SKM-1 (cell line): ENCODE measurements around the gene TJP3.
"Not testable (repeated sequence)": the region's sequence is repeated elsewhere in the genome, so short reads cannot be mapped to it uniquely, and the experiment has no call there.

ENCODE experiments used
- DNase-seq: peaks from one replicate; lab custom pipeline; 2025; ENCODE audit not compliant: unreplicated experiment; lab: John Stamatoyannopoulos, UW

The TJP3 gene

DNA sequence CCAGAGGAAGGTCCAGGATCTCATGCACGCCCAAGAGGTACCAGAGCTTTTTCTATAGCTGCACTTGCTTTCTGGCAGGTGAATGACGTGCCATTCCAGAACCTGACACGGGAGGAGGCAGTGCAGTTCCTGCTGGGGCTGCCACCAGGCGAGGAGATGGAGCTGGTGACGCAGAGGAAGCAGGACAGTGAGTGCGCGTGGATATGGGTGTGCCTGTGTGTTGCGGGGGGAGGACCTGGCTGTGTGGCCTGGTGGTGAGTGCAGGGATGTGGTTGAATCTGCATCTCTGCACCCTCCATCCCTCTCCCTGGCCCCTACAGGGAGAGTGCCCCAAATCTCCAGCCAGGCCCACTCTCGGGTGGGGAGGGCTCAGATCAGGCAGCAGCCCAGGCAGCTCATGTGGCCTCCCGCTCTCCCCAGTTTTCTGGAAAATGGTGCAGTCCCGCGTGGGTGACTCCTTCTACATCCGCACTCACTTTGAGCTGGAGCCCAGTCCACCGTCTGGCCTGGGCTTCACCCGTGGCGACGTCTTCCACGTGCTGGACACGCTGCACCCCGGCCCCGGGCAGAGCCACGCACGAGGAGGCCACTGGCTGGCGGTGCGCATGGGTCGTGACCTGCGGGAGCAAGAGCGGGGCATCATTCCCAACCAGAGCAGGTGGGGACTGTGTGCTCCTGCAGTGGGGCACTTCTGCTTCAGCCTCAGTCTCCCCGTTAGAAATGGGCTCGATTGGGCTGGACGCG, 30.5 kb downstream of the TJP3 start:
- no peak for DNase-seq

DNA sequence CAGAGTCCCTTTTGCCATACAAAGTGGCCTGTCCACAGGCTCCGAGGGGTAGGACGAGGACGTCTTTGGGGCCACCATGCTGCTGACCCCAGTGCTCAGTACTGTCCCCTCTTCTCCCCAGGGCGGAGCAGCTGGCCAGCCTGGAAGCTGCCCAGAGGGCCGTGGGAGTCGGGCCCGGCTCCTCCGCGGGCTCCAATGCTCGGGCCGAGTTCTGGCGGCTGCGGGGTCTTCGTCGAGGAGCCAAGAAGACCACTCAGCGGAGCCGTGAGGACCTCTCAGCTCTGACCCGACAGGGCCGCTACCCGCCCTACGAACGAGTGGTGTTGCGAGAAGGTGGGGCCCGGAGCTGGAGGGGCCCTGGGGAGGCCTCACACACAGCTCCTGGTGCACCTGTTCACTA, 32.2 kb downstream of the TJP3 start:
- no peak for DNase-seq

DNA sequence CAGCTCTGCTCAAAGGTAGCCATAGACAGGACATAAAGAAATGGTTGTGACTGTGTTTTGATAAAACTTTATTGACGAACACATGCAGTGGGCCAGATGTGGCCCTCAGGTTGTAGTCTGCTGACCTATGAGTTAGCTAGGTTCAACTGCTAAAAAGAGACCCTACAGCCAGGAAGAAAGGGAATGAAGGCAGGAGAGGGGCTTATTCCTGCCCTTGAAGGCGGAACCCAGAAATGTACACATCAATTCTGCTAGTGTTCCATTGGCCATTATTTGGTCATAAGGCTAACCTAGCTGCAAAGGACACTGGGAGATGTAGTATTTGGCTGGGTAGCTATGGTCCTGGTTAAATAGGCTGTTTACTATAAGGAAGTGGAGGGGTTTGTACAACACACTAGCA, 35.3 kb downstream of the TJP3 start:
- peak; percentile 15 for DNase-seq

DNA sequence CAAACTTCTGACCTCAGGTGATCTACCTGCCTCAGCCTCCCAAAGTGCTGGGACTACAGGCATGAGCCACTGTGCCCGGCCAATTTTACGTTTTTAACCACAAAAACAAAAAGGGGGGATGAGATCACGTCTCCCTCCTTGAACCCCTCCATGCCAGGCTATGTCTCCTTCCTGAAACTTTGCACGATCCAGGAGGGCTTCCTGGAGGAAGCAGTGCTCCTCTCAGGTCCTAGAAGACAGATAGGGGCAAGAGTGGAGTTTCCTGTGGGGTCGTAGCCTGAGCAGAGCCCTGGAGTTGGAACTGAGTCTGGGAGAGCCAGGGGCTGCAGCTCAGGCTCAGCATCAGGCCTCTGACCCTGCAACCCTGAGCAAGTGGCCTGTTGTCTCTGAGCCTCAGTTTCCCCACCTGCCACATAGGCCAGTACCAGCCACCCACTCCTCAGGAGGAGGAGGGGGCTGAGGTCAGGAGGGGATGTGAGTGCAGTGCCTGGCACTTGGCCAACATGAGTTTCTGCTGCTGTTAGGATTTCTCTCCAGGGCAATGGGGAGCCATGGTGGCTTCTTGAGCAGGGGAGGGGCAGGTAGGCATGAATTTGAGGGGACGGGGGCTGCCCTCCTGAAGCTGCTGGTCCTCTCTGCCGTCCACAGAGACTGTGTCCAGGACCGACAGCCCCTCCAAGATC, 37.3 kb downstream of the TJP3 start:
- no peak for DNase-seq

DNA sequence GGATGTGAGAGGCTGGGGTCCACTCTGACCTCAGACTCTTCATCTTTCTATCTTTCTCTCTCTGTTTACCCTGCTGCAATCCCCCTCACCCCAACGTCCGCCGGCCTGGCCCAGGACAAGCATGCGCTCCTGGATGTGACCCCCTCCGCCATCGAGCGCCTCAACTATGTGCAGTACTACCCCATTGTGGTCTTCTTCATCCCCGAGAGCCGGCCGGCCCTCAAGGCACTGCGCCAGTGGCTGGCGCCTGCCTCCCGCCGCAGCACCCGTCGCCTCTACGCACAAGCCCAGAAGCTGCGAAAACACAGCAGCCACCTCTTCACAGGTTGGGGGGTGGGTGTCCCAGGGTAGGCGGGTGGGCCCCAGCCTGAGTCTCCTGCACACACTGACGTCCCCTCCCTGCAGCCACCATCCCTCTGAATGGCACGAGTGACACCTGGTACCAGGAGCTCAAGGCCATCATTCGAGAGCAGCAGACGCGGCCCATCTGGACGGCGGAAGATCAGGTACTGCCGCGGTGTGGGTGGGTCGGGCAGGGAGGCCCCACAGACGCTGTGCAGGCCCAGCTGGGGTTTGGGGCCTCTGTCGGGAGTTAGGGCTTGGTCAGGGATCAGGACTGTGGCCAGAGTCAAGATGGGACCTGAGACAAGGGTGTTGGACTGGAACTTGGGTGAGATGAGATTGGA, 38.3 kb downstream of the TJP3 start:
- no peak for DNase-seq

DNA sequence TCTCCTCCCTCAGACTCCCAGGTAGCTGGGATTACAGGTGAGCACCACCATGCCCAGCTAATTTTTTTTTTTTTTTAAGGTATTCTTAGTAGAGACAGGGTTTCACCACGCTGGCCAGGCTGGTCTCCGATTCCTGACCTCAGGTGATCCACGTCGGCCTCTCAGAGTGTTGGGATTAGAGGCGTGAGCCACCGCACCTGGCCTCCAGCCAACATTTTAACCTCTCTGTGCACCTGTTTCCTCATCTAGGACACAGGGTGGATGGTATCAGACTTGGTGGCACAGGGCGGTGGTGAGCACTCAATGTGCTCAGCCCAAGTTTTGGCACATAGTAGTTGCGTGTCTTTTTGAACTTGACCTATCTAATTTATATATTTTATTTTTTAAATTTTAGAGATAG, 40.8 kb downstream of the TJP3 start:
- no peak for DNase-seq

DNA sequence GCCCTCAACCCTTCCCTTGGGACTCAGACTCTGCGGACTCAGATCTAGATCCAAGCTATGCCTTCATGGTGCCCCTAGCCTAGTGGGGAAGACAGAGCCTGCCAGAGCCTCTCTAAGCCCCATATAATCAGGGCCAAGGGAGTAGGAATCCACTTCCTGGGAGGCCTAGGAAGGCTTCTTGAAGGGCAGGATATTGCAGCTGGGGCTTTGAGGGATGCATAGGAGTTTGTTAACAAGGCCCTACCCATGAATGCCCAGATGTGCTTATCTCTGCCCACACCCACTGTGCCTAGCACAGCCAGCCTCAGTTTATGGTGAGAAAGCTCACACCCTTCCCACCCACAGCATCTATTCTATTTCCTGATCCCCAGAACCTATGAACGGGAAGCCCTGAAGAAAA, 42.0 kb downstream of the TJP3 start:
- DNase-seq, result no peak

DNA sequence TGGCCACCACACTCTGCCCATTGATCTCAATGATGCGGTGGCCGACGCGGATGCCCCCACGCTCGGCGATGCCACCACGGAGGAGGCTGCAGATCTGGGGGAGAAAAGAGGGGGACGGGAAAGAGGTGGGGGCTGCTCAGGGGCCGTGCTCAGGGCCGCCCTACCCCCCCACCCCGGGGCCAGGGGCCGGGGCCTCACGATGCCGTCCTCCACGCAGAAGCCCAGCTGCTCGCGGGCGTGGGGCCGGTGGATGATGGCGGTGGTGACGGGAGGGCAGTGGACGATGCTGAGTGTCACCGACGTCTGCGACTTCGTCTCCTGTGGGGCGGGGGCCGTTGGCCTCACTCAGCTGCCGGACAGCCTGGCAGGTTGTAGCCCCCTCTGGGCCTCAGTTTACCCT, 43.1 kb downstream of the TJP3 start:
- DNase-seq, result no peak

DNA sequence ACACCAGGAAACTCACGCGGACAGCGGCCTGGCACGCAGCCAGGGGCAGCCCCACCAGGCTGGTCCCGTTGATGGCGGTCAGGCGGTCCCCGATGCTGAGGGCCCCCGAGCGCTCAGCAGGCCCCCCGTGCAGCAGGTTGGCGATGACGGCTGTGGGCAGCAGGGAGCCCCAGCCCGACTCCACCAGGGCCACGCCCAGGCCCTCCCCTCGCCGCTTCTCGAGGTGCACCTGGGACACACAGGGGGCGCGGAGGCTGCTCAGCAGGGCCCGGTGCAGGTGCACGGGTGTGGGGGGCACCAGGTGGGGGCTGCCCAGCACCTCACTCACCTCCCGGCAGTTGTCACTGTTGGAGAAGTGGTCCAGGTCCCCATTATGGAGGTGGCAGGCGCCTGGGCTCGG, 44.3 kb downstream of the TJP3 start:
- no peak for DNase-seq

DNA sequence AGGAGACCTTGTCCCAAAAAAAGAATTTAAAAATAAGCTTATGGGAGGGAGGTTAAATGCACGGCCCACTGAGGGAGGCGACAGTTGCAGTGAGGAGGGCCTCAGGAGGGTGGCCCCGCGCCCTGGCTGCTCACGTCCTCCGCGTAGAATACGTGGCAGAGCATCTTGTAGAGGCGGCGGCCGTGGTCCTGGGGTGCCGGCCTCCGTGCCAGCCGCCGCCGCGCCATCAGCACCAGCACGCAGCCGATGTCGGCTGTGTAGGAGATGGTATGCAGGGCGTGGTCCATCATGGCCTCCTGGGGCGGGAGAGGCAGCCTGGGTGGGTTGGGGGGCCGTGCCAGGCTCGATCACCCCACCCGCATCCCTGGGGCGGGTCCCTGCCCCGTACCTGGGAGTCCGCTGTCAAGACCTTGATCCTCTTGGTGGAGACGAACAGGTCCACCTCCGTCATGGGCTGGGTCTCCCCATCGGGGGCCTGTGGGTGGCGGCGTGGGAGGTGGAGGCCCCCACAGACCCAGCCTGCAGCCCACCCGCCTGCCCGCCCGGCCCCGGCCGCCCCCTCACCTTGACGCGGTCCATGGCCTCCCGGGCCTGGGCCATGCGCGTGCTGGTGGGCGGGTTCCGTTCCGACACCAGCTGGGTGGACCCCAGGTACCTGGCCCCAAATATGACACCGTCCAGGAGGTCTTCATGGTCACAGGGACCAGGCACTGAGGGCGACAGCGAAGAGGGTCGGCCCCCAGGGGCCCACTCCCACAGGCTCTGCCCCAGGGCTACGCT, 45.6 kb downstream of the TJP3 start:
- no peak for DNase-seq

DNA sequence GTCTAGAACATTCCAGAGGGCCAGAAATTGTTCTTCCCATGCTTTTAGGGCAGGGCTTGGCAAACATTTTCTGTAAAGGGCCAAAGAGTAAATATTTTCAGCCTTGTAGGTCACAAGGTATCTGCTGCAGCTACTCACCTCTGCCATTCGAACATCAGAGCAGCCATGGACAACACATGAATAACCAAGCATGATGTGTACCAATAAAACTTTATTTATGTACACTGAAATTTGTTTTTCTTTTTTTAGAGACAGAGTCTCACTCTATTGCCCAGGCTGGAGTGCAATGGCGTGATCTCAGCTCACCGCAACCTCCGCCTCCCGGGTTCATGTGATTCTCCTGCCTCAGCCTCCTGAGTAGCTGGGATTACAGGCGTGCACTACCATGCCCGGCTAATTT, 49.5 kb downstream of the TJP3 start:
- not testable (repeated sequence) for DNase-seq

DNA sequence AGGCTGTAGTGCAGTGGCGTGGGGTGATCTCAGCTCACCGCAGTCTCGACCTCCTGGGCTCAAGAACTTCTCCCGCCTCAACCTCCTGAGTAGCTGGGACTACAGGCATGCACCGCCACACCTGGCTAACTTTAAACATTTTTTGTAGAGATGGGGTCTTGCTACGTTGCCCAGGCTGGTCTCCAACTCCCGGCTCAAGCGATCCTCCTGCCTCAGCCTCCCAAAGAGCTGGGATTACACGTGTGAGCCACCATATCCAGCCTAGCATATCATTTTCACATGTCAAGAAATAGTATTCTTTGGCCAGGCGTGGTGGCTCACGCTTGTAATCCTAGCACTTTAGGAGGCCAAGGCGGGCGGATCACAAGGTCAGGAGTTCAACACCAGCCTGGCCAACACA, 50.1 kb downstream of the TJP3 start:
- not testable (repeated sequence) for DNase-seq

DNA sequence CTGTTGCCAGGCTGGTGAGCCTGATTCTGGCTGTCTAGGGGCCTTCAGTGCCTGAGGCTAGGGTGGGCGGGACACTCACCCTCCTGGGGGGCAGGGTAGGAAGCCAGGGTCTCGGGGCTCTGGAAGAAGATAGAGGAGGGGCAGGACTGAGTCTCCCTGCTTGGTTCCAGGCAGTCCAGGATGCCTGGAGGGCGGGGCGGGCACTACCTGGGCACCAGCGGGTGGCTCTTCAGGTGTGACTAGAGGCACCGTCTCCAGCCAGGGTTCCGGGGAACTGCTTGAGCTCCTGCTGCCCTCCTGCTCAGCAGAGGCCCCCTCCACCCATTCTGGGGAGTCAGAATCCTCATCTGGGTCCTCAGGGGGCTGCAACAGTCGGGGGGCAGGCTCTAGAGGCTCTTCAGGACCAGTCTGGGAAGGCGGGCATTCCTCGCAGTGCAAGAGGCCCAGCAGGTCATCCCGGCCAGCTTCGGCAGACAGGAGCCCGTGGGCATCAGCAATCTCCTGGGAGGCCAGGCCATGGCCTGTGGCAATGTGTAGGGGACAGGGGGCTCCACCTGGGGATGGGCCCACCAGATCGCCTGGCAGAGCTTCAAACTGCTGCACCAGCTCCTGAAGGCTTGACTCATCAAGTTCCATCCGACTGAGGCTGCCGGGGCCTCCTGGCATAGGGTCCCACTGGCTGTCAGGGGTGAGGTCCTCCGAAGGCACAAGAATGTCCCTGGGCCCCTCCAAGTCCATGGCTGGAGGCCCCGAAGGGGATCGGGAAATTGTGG, 51.5 kb downstream of the TJP3 start:
- no peak for DNase-seq

DNA sequence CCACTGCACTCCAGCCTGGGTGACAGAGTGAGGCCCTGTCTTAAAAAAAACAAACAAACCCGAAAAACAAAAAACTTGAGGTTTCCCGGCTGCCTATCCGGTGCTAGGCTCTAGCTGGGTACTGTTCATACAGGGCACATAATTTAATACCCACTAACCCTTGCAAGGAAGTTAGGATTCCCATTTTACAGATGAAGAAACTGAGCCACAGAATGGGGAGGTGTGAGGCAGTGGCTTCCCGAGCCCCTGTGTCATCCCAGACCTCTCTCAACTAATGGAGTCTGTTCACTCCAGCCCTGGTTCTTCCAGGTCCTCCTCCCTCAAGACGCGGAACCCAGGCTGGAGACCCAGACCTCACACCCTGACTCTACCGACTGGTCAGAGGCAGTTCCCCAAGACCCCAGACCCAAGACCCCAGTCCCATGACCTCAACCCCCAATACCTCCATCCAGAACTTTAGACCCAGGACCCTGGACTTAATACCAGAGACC, 52.7 kb downstream of the TJP3 start:
- DNase-seq, result no peak

DNA sequence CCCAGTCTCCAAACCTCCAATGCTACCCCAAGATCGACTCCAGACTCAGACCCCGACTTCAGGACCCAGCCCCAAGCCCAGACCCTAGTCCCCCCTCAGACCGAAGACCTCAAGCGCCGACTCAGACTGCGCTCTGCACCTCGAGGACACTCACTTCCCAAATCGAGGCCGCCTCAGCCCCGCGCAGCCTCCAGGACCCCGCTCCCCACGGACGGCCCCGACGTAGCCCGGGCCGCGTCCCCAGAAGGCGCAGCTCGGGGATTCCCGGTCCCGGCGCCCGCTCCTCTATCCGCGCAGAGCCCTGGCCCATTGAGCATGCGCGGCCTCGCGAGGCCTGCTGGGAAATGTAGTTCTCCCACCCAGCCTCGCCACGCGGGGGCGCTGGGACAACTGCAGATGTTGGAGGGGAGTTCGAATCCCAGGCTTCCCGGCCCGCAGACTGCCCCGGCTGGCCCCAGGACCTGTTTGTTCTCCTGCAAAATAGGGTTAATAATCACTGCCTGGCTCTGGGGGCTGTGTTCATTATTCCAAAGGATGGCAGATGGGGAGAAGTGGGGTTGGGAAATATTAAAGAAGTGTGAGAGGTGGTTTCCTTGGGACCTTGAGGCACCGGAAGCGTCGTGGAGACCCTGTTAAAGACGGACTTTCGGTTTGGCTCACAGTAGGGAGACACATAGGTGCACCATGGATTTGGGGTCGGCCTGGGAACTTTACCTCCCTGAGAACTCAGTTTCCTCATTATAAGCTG, 53.4 kb downstream of the TJP3 start, which contains the start of gene APBA3:
TSS of gene APBA3 (minus strand) at position 311 of the 748 bp plus-strand sequence. CDS start 1,428 bp downstream, outside the sequence.
- peak; percentile 72 for DNase-seq

DNA sequence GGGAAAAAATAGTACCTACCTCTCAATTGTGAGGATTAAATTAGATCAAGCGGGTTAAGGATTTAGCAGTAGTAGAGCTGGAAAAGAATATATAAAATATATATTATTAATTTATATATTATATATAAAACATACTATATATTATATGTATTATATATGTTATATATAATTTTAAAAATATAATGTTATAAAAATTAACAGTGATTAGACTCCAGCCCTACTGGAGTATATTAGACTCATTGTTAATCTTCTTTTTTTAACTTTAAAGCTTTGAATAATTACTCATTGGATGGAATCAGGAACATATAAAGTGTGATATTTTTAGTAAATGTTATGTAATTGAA, 53.9 kb downstream of the TJP3 start:
- no peak for DNase-seq

DNA sequence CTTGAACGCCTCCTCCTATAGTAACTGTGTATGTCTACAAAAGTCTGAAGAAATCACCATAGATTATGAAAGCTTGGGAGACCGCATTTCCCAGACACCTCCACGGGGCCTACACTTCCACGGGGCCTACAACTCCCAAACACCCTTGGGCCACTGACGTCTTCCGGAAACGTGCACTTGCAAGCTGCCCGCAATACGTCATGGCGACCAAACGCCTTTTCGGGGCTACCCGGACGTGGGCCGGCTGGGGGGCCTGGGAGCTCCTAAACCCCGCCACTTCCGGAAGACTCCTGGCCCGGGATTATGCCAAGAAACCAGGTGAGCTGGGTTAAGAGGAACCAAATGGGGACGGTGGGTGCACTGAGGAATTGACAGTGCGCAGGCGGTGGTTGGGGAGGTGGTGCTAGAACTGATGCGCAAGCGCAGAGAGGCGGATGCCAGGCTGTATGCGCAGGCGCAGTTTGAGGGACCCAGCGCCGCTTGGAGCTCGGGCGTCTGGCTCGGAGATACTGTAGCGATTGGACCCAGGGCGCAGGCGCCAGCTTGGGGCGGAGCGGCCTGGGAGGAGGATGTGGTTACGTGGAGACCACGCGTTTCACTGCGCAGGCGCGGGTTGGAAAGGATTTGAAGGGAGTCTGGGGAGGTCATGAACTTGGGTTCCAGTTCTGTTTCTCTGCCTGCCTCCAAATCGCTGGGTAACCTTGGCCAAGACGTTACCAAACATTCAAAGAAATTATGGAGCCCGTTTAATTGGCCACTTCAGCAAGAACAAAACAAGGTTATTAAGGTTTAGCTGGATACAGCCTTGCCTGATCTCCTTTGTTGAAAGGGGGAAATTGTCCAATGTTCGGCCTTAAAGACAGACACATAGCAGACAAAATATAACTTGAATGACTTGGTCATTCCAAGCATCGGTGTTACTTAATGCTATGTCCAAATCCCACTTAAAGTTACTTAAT, 54.6 kb downstream of the TJP3 start, which contains the start of gene MRPL54:
TSS of gene MRPL54 (plus strand) at position 182 of the 959 bp plus-strand sequence. CDS start at position 201, 19 bp downstream.
- peak; percentile 98 for DNase-seq

DNA sequence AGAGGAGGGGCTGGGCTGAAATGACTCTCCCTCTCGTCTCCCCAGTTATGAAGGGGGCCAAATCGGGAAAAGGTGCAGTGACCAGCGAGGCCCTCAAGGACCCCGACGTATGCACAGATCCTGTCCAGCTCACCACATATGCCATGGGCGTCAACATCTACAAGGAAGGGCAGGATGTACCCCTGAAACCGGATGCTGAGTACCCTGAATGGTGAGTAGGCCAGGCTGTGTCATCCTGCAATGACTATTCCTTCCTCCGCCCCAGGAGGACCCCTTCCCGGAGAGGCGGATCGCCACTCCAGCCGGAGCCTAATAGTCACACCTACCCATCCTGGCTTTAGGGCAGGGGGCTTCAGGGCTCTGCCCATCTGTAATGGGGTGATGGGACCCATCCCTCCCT, 56.9 kb downstream of the TJP3 start:
- no peak for DNase-seq
